ENCODE results near the gene SNX25.
"Not testable (repeated sequence)": the region's sequence is repeated elsewhere in the genome, so short reads cannot be mapped to it uniquely, and the experiment has no call there.

The SNX25 gene

DNA sequence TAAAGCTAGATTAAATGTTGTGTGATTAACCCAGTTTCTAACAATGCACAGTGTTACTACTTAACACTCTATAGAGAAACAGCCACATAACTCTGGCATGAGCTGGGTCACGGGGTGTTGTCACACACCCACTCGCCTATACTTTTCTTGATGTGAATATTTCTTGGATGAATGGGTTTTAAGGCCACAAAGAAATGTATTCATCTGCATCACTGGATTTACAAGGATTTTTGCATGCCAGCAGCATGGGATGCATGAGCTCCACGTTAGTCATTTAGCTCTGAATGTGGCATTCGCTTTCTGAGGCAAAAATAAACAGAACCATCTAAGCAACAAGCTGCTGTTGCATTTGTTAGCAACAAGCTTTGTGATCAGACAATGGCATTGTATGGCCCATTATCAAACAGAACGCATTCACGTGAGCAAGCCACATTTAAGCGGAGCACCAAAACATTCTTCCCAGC lies 96.6 kb downstream of the SNX25 start:
- DNase-seq (ENCODE audit: low read depth in 3 of 3) = no peak

DNA sequence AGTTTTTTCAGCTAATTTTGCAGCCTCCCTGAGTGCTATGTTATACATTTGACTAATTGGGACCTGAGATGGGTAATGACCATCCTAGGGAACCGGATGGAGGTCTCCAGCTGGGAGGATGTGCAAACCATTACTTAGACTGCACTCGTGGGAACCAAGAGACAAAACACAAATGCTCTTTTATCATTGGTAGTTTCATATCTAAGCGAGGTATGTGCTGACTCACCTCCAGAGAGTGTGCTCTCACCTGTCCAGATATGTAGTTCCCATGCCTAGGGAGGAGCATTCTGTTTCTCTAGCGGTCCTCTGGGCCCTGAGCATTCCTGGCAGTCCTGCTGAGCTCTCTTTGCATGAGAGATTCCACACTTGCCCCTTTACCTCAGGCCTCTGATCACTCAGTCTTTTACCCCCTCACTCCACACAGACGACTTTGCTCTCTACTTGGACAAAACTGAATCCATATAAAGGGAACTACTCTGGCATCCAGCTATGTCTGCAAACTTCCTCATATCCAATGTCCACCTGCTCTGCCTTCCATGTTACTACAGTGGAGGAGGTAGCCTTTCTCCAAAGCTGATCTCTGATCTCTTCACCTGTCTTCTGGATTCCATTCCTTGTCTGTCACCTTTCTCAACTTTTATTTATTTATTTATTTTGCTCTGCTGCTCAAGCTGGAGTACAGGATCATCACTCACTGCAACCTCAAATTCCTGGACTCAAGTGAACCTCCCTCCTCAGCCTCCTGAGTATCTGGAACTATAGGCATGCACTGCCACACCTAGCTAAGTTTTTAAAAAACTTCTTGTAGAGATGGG lies 97.9 kb downstream of the SNX25 start:
- DNase-seq (ENCODE audit: low read depth in 3 of 3) = no peak

DNA sequence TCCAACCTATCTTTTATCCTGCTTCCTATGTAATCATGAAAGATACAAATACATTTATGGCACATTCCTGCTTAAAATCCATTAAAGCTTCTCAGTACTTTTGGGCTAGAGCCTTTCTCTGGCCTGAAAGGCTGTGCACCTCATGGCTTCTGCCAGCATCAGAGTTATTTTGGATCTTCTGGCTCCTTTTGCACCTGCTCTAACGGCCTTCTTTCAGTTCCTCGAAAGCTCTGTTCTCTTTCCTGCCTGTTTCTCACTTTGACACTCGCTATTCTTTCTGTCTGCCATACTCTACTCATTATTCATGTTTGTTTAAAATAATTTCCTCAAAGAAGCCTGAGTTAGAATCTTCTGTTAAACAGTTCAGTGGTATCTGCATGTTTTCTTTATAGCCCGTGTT lies 100.4 kb downstream of the SNX25 start:
- DNase-seq (ENCODE audit: low read depth in 3 of 3) = no peak

DNA sequence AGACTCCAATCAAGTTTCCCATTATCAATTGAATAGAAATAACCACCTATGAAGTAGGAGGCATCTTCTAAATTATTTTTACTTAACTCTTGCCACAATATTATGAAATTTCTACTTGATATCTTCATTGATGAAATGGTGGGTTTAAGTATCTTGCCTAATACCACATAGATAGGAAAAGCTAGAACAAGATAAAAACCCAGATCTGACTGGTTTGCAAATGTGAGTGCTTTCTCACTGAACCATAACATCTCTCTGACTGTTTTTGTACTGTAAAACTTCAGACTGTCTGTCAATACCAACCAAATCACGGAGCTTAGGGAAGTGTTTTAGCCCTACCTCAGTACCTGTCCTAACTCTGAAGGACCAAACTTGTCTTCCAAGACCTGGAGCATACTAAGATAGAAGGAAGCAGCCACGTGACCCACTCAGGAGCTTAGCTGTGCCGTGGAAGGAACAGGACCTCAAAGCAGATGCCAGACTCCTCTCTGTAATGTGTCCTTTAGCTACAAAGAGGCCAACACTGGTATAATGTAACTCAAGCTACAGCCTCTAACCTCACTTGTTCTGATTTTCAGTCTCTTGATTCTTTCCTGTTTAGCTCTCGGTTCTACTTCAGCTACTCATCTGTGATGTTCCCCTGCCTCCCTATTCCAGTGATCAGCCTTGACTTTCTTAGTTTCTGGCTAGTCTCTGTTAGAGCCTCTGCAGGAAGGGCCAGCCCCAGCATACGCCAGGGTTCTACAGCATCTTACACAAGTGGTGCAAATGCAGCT lies 101.9 kb downstream of the SNX25 start:
- DNase-seq (ENCODE audit: low read depth in 3 of 3) = no peak

DNA sequence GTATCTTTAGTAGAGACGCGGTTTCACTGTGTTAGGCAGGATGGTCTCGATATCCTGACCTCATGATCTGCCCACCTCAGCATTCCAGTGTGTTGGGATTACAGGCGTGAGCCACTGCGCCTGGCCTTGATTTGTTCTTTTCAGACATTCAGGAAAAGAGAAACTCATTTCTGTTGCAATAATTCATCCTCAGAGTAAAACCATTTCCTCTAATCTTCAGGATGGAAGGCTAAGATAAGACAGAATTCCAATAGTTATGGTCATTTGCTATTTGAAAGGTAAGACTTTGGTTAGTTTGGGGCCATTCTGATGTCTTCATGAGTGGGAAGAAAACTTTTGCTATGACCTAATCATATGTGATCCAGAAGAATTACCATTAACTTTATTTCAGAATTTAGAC lies 103.3 kb downstream of the SNX25 start:
- DNase-seq (ENCODE audit: low read depth in 3 of 3) = no peak

DNA sequence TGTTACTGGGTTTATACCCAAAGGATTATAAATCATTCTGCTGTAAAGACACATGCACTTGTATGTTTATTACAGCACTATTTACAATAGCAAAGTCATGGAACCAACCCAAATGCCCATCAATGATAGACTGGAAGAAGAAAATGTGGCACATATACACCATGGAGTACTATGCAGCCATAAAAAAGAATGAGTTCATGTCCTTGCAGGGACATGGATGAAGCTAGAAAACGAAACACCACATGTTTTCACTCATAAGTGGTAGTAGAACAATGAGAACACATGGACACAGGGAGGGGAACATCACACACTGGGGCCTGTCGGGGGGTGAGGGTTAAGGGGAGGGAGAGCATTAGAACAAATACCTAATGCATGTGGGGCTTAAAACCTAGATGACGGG lies 108.1 kb downstream of the SNX25 start:
- not testable (repeated sequence) for DNase-seq (ENCODE audit: low read depth in 3 of 3)

DNA sequence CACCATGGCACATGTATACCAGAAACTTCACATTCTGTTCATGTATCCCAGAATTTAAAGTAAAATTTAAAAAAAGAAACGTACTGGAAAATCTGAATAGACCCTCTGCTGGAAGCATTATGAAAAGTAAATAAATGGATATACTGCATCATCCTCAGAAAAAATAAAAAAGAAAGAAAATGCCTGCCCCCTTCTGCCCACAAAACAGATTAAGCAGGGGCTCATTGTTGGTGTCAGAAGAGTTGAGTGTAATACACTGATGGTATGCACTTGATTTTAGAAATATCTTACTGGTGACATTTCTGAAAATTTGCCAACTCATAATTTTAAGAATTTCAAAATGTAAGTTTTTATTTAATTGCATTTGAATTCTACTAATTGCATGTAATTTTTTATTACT lies 108.5 kb downstream of the SNX25 start:
- DNase-seq (ENCODE audit: low read depth in 3 of 3) = no peak

DNA sequence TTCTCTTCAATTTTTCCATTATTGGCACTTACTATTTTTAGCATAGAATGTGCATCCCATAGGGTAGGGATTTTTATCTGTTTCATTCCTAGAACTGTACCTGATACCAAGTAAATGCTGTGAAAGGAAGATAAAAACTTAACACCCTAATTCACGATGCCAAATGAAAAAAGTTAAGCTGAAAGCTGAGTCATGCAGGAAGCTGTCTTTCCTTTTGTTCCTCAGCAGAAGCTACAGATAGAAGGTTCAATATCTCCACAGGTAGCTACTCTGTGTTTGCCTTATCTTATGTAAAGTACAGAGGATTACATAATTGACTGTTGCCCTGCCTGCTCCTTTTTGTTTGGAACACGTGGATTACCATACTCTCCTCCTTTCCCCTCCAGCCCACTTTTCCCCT lies 109.3 kb downstream of the SNX25 start:
- no peak for DNase-seq (ENCODE audit: low read depth in 3 of 3)

DNA sequence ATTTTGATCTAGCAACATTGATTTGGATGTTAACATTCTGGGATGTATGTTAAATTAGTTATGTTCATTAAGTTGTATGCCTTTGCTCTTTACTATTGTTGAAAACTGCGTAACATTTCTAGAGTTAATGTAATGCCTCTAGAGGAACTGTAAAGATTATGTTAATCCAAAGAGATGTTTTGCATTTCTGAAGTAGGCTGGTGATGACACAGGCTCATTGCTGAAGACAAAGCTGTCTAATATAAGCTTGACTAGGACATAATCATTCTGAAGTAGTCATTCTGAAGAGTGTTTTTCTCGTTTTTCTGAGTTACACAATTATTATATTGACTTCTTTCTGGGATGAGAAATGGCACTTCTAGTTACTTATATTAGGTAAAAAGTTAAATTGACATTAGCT lies 113.4 kb downstream of the SNX25 start:
- DNase-seq (ENCODE audit: low read depth in 3 of 3) = no peak

DNA sequence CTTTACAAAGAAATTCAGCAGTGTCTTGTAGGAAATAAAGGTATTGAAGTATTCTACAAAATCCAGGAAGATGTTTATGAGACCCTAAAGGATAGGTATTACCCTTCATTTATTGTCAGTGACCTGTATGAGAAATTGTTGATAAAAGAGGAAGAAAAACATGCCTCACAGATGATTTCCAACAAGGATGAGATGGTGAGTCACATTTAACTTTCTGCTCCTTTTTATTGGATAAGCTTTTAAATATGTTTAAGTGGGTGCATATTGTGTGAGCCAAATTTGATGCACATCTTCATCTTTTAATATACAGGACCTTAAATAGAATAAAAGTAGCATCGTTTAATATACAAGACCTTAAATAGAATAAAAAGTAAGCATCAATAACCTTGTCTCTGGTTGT lies 114.2 kb downstream of the SNX25 start:
- no peak for DNase-seq (ENCODE audit: low read depth in 3 of 3)

DNA sequence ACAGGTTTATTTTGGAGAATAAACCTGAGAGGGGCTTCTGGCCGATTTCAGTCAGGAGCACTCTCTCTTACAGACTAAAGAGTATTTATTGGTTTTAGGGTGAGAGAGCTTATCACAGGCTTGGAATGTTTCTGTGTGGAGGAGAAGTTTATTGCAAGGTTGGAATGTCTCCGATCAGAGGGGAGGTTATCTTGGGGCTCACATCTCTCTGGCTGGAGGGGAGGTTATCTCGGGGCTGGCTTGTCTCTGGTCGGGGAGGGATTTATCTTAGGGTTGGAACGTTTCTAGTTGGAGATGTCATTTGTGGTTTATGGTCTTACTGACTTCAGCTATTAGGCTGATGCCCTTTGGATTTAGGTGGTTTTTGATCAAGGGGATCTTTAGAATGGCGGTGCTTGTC lies 115.0 kb downstream of the SNX25 start:
- DNase-seq (ENCODE audit: low read depth in 3 of 3) = not testable (repeated sequence)

DNA sequence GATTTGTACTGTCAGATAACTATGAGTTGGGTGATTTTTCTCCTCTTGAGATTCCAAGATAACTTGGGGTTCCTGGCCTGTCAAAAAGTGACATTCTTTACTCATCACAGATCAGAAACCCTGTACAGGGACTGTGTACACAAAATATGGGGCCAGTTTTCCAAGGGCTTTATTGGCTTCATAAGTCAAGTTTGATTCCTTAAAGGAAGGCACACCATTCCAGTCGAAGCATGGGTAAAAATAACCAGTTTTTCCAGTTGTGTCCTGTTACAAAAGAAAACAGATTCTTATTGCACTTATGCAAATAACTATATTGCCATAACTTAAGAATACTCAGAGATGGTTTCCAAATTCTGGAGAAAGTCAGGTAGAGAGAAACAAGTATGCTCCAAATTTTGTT lies 116.3 kb downstream of the SNX25 start:
- DNase-seq (ENCODE audit: low read depth in 3 of 3) = not testable (repeated sequence)

DNA sequence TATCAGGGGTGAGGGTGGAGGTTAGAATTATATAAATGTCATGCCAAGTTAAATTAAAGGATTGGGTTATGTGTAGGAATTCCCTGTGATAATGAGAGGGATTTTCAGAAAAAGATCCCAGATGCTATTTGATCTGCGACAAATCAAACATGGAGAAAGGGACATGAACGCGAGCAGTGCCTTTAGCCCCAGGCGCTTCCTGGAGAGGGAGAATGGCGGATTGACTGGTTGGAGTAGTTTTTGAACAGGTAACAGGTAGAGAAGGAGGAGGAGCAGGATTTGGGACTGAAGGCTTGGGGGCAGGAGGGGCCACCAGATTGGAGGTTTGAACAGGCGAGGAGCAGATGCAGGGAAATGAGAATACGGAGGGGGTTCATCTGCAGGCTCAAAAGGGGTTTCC lies 119.2 kb downstream of the SNX25 start:
- no peak for DNase-seq (ENCODE audit: low read depth in 3 of 3)

DNA sequence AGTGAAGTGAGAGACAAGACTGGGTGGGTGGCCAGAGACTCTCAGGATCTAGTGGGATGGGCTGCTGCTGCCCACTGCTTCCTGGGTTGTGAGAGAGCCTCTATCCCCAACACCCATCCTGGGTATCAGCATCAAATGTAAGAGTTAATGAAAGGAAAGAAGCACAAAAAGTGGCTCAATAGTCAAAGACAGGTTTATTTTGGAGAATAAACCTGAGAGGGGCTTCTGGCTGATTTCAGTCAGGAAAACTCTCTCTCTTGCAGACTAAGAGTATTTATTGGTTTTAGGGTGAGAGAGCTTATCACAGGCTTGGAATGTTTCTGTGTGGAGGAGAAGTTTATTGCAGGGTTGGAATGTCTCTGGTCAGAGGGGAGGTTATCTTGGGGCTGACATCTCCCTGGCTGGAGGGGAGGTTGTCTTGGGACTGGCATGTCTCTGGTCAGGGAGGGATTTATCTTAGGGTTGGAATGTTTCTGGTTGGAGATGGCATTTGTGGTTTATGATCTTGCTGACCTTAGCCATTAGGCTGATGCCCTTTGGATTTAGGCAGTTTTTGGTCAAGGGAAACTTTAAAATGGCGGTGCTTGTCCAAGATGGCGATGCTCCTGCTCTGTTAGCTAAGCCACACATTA lies 120.6 kb downstream of the SNX25 start:
- DNase-seq (ENCODE audit: low read depth in 3 of 3) = not testable (repeated sequence)

DNA sequence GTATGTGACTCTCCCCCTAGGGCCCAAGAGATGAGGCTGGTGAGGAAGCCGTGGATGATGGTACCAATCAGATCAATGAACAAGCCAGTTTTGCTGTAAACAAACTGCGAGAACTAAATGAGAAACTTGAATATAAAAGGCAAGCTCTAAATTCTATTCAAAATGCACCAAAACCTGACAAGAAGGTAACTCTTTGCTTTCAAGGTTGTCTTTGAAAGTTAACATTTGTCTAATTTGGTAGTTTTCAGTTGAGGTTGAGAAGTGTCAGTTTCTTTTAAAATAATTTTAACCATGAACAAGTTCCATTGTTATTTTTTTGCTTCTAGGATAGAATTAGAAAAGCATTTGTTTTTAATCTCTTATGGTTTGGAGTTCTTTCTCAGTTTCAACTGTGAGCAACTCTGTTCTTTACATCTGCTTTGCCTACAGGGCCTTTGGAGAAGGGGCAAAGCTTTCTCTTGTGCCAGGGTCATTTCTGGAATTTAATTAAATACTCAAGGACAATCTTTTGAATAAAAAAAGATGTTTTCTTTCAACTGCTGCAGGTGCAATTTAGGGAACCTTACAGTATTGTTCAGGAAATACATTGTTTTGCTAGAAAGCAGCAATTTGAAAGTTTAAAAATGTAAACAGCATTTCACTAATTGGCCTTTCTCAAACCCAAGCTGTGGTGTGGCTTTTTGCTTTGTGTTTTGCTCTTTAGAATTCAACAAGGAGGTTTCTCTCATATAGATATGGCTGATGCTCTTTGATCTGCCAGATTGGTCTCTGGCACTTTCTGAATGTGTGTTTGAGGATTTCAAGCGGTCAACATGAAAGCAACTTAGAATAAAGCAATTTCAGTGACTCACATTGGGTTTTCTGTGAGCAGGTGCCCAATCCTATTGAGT lies 123.4 kb downstream of the SNX25 start:
- DNase-seq (ENCODE audit: low read depth in 3 of 3) = no peak

DNA sequence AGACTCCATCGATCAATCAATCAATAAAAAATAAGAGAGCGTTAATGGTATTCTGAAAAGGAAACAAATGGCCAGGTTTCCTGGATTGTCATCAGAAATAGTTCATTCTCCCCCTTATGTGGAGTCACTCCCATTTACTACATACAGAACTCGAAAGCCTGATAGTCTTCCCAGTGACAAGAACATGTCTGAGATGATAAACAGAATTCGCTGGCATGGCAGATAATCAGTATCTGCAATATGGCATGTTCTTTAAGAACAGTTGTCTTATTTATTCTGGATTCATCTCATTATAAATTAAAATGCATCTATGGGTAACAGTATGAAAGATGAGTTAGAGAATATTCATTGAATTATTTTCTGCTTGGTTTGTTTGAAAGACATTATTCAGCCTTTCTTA lies 124.9 kb downstream of the SNX25 start:
- no peak for DNase-seq (ENCODE audit: low read depth in 3 of 3)

DNA sequence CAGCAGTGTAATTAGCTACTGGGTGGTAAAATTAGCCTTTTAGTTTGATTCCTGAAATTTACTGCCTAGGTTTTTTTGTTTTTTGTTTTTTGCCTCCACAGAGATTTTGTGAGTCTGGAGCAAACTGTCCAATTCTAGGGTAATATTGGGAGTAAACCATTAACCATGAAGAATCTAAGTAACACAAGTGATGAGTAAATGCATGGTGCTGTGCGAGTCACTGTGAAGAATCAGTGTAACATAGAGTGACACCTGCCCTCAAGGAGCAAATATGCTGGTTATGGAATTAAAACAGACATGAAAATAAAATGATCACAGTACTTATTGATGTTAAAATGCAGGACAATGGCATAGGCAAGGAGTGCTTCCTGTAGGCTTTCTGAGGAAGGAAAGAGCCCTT lies 126.2 kb downstream of the SNX25 start:
- DNase-seq (ENCODE audit: low read depth in 3 of 3) = no peak

DNA sequence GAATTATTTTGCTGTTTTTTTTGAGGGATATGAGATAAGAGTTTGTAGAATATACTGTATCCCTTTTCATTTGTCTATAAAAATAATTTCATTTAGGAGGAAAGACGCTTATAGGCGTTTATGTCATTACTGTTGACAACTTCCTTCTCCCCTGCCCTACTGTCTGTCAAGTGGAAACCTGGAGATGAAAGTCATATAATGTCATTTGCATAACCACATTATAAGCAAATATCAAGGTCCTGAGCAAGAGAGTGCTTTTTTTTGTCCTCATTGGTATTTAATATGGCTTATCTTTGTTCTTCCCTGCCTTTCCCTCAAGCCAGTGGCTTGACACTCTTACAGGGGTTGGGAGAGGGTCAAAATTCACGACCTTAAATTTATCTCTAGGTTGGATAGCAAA lies 130.5 kb downstream of the SNX25 start:
- DNase-seq (ENCODE audit: low read depth in 3 of 3) = no peak

DNA sequence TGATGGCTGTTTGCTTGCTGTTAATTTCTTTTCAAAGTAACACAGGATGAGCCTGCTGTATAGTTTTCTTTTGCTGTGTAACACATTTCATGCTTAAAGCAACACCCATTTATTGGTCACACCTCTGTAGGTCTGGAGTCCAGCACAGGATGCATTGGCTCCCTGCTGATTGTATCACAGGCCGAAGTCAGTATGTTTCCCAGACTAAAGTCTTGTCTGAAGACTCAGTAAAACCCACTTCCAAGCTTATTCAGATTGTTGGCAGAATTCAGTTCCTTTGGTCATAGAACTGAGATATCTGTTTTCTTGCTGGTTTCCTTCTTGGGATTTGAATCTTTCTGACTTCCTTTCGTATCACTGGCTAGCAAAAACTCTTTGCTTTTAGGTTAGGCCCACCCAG lies 132.0 kb downstream of the SNX25 start:
- no peak for DNase-seq (ENCODE audit: low read depth in 3 of 3)

DNA sequence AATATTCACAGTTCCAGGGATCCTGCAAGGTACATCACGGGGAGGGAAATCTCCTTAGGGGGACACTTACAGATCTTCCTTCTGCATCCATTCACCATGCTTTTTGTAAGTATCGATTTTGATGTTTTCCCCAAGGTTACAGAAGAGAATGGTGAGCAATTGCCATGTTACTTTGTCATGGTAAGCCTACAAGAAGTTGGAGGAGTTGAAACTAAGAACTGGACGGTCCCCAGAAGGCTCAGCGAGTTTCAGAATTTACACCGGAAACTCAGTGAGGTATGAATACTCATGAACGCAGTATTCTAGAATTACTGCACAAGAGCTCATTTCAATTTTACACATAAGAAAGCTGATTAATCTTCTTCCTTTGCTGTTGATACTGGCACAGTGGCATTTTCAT lies 132.4 kb downstream of the SNX25 start:
- no peak for DNase-seq (ENCODE audit: low read depth in 3 of 3)

DNA sequence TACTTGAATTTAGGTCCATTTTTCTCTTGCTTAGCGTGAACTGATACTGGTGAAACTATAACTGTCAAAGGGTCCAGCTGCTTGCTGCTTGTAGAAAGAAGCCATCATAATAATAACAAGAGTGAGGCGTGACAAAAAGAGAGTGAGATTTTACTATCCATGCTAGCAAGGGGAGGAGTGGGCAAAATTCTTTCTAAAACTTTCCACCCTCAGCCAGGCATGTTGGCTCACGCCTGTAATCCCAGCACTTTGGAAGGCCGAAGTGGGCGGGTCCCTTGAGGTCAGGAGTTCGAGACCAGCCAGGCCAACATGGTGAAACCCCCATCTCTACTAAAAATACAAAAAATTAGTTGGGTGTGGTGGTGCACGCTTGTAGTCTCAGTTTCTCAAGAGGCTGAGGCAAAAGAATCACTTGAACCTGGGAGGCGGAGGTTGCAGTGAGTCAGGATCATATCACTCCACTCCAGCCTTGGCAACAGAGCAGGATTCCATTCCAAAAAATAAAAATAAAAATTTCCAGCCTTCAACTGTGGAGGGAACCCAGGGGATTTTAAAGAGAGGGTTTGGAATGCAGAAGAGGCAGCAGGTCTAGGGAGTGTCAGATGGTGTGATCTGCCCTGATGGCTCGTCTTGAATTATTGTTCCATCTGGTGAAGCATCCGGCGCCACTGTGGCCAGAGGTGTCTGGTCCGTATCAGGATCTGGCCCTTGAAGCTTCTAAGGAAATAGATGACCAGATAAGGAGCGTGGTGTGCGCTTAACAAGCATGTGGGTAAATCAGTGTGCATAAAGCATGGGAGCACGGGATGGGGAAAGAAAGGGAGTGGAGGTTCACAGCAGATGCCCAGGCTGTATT lies 134.6 kb downstream of the SNX25 start:
- no peak for DNase-seq (ENCODE audit: low read depth in 3 of 3)
